Suppressor macrophage treated with lipopolysaccharide for 4 hours (primary cell): ENCODE measurements around the gene PEX5L.

Source experiments
- DNase-seq: peaks from one replicate; pipeline ENCODE4 v3.0.0-alpha.2; 2020

PEX5L gene

DNA sequence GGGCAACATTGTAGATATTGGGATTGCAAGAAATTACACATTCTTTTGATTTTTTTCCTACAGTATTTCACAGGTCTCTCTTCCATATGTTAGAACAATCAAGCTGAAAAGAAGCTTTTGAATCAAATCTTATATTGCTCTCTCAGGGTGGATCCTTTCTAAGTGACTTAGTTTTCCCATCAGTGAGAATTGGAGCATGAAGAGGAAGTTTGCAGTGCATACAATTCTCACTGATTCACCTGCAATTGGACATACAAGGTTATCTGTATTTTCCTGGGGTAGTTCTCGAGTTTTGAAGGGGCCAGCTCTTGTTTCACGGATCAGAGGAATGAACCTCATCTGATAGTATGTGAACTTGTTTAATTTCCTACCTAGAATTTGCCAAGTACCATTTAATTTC lies 150.8 kb downstream of the PEX5L start:
- DNase-seq, result no peak

DNA sequence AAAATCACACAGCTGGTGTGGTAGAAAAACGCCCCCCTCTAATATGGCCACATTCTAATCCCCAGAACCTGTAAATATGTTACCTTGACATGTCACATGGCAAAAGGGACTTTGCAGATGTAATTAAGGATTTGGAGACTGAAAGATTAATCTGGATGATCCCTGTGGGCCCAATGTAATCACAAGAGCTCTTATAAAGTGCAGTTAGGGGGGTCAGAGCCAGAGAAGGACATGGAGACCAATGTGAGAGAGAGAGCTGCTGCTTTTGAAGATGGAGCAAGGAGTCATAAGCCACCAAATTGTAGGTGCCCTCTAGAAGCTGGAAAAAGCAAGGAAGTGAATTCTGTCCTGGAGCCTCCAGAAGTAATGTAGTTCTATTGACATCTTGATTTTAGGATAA lies 152.6 kb downstream of the PEX5L start:
- no peak for DNase-seq

DNA sequence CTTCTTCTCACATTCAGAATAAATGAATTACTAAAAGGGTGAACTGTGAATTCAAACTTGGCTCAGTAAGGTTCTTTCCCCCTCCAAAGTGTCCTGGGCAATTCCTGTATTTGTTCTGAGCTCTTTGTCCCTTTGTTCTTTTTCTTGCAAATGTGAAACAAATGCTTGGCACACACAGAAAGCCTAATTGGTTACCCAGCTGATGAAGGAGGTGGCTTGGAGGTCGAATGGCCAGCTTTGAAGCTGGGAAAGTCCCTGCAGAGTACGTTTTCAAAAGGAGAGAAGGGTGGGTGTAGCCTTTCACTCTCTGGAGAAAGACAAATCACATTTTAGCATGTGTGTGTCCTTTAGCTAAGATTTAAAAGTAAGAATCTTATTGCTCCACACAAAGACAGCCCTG lies 154.4 kb downstream of the PEX5L start:
- DNase-seq, result peak; percentile 6

DNA sequence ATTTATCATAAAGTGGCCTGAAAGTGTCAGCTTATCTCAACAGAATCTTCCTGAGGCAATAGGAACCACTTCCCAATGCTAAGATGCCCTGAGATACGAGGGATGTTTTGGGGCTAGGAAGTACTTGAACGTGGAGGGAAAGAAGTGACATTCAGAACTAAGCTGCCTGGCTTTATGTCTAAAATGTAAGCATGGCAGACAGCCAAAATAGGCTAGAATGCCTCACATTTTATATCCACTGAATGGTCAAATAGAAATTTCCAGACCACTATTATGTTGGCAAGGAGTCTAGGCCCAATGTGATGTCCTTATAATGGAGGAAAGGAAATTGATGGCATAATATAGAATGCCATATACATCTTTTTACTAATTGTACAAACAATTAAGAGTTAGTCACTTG lies 154.9 kb downstream of the PEX5L start:
- DNase-seq, result no peak

DNA sequence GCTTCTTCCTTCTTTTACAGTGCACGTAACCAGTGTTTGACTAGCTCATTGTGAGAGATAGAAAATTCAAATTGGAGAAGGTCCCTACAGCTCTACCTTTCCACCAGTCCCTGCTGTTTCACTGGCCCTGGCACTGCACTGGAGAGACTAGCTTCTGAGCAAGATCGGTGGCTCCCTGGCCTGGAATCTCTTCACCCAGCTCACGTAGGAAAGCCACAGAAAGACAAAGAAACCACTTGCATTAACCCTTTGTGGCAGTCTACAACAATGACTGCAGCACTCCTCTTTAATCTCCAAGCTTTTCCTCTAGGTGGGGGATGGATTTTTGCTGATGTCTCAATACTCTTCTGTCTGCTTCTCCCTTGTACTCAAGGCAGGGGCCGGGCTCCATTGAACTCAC lies 155.9 kb downstream of the PEX5L start:
- no peak for DNase-seq

DNA sequence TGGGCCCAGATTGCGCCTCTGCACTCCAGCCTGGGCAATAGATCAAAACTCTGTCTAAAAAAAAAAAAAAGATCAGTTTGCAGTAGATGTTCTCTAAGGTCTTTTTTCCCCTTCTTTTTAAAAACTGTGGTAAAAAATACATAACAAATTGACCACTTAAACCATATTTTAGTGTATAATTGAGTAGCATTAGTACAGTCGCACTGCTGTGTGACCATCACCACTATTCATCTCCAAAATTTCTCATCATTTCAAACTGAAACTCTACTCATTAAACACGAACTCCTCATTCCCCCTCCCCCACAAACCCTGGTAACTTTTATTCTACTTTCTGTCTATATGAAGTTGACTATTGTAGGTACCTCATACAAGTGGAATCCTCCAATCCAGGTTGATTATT lies 160.3 kb downstream of the PEX5L start:
- DNase-seq, result no peak

DNA sequence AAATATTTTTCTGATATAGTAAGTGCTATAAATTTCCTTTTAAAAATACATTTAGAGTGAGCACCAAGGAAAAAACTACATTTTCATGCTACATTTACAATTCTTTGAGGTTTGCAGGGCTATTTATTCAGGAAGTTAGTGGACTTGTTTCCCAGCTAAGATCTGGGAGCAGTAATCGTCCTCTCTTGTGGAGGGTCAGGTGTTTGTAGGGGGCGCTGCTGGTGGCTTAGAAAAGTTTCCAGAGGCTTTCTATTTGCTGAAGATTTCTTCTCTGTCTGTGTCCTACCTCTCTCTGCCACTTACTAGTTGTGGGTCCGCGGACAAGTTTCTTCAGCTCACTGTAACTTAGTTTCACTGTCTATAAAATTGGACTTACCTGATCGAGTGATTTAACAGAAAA lies 163.9 kb downstream of the PEX5L start:
- no peak for DNase-seq

DNA sequence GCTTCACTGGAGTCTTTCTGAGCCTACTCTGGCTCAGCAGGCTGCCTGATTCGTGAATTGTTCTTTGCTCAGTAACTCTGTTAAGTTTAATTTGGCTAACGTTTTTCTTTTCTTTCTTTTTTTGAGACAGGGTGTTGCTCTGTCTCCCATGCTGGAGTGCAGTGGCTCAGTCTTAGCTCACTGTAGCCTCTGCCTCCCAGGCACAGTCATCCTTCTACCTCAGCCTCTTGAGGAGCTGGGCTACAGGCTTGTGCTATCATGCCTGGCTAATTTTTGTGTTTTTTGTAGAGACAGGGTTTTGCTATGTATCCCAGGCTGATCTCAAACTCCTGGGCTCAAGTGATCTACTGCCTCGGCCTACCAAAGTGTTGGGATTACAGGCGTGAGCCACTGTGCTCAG lies 165.0 kb downstream of the PEX5L start:
- DNase-seq, result no peak

DNA sequence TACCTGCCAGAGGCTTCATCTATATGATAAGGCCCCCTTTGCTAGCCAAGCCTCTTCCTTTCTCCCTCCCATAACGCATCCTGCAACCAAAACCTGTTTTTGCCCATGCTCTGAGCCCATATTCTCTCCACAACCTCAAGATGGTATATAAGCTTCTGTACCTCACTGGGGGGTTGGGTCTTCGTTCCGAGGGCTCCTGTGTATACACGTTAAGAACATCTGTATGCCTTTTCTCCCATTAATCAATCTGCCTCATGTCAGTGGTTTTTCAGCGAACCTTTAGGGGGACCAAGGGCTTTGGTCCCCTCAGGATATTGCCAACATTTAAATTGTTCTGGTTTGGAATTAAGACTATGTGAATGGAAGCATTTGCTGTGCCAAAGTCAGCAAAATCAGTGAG lies 168.0 kb downstream of the PEX5L start:
- DNase-seq, result no peak

DNA sequence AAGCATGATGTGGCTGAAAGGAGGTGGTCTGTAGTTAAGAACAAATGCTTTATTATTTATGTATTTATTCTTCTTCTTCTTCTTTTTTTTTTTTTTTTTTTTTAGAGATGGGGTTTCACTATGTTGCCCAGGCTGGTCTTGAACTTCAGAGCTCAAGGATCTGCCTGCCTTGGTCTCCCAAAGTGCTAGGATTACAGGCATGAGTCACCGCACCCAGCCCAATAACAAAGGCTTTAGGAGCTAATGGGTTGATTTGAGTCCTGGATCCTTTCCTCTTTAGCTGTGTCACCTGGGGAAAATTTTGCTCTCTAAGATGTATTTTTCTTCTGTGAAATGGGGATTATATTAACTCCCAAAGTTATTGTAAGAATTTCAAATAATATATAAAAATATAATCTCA lies 168.8 kb downstream of the PEX5L start:
- no peak for DNase-seq

DNA sequence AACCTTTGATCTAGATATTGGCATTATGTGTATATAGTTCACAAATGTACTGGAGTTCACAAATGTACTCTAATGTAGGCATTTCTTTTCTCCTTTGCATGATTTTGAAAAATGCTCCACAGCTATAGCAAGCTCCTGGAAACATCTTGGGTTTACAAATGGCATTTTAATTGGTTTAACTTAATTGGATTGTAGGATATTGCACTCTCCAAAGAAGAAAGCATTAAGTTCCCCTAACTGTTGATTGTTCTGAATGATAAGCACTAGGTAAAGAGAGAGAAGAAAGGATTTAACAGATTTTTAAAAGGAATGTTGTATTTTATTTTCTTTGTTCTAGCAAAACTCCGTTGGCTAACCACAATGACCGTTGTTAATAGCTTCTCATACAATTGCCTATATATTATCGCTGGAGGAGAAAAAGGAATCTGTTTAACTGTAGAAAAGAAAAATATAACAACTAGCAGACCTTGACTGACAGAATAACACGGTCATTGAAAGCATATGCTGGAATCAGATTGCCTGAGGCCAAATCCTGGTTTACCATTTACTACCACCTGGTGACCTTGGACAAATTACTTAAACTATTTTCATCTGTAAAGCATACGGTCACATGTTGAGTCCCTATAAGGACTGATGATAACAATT lies 170.8 kb downstream of the PEX5L start:
- DNase-seq, result no peak

DNA sequence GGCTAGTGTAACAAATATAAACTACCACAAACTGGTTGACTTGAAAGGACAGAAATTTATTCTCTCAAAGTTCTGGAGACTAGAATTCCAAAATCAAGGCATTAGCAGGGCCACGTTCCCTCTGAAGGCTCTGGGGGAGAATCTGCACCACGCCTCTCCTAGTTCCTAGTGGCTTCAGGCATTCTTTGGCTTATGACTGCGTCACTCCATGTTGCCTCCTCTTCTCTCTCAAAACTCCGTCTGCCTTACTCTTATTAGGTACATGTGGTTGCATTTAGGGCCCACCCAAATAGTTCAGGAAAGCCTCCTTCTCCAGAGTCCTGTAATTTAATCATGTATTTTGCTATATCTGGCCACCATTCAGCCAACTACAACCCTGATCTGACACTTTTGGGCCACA lies 174.8 kb downstream of the PEX5L start:
- no peak for DNase-seq

DNA sequence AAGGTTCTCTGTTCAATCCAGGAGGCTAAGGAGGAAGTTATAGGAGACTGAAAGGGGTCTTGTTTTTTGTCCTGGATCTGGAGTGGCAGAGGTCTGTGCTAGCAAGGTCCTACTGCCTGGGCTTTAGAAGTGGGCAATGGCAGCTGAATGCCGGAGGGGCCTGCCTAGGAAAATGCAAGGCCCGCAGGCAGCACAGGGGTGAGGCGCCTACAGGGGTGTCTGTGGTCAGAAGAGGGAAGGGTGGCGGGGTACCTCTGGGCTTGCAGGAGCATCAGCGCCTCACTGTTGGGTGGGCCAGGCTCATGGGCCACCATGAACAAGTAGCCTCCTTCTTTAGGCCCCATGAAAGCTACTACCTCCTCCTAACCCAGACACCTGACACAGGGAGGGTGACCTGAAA lies 175.4 kb downstream of the PEX5L start:
- no peak for DNase-seq

DNA sequence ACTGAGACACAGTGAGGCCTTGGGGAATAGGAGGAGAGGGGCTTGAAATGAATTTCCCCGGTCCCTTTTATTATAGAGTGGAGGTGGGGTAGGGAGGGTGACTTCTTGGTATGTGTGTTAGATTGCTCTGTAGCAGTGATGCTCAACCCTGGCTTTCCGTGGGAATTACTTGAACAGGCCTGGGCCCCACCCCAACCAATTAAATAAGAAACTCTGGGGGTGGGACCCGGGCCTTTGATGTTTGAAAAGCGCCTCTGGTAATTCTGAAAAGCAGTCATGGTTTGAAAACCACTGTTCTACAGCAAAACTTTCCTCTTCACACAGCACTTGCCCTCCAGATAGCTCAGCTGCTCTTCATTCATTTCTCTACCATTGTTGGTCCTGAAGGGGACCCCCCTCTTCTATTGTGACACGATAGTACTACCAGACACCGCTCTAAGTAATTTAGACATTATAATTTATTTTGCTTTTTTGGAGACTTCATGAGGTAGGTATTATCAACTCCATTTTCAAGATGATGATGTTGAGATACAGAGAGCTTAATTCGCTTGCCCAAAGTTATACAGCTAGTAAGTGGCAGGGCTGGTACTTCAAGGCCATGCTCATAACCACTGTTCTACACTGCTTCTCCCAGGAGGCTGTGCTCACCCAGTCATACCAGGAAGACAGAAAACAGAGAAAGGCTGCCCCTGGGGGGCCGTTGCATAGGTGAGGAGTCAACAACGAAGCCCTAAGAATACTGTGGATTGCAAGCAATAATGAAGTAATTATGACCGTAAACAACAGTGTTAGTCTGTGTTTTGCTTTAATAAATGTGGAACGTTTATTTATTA lies 176.2 kb downstream of the PEX5L start:
- no peak for DNase-seq

DNA sequence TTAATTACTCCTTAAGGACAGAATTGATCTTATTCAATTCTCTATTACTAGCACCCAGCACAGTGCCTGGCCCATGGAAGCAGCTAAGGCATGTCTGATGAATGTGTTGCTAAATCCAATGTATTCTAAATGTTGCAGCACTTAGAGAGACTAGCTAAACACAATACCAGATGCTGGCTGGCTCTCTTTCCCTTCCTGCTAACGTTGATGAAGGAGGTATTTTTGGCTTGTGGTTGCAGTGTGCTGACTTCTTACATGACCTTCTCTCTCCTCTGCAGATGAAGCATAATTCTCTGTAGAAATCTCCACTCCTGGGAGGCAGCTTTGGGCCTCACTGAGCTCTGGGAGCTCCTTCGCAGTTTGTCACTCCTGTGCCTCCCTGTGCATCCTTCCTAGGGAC lies 183.6 kb downstream of the PEX5L start:
- DNase-seq, result peak; percentile 35

DNA sequence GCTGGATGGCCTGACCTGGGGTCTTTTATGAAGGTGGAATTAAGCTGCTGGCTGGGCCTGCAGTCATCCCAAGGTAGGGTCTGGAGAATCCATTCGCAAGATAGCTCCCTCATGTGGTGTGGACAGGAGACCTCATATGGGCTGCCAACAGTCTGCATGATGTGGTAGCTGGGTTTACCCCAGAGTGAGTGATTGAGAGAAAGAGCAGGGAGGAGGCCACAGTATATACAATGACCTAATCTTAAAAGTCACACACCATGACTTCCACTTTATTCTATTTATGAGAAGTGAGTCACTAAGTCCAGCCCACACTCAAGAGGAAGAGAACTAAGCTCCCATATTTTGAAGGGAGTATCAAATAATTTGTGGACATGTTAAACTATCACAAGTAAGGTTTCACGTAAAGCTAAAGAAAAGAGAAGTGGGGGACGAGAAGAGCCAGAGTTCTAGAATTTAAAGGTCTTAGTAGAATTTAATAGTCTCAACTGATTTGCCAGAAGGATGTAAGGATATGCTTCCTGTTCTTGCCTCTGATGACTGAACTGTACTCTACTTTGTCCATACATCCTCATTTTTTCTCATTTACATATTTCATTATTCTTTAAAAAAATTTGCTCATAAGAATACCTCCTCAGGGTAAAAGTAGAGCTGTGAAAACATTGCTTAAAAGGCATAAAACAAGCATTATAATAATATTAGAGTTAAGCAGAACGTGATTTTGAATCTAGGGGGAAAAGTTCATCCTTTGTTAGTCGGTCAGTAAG lies 184.4 kb downstream of the PEX5L start:
- DNase-seq, result peak; percentile 82

DNA sequence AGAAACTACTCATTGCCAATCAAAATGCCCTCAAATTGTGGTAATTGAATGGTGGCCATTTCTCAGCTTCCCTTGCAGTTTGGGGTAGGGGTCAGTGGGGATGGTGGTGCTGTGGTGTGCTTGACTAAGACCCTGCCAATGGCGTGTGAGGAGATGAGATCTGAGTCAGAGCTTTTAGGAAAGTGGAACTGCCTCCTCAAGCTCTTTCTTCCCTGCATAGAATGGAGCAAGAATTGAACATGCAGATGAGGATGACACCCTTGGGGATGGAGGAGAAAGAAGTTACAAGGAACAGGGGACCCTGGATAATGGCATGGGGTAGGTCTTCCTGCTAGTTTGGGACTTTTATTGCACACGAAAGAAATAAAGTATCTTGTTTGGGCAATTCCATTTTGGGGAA lies 188.0 kb downstream of the PEX5L start:
- DNase-seq, result peak; percentile 29

DNA sequence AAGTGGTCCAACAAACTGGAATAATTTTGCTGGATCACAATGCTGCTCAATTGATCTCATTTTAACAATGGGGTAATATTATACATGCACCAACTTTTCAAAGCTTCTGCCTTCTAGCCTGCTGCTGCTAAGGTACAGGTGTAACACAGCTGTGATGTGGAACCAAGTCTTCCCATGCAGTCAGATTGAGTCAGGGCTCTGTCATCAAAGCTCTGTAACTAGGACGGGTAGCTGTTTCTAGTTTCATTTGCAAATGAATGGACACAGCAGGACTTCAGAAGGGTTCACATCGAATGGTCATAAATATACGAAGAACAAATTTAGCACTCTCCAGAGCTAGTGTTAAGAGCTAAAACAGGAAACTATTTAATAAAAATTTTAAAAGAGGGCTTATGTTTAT lies 194.7 kb downstream of the PEX5L start:
- no peak for DNase-seq

DNA sequence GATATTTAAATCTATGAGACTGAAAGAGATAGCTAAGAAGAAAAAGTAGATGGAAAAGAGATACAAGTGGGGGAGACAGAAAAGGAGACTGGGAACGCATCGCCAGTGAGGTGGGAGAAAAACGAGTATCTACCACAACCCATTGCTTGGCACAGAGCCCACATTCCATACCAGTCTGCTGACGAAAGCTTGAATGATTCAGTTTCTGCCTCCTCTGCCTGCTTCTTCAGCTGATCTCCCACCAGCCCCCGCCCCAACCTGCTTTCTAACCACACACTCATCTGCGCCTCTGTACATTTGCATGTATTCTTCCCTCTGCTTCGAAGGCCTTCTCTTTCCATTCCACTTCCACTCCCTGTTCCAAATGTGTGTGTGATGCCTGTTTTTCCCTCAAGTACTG lies 195.8 kb downstream of the PEX5L start:
- no peak for DNase-seq

DNA sequence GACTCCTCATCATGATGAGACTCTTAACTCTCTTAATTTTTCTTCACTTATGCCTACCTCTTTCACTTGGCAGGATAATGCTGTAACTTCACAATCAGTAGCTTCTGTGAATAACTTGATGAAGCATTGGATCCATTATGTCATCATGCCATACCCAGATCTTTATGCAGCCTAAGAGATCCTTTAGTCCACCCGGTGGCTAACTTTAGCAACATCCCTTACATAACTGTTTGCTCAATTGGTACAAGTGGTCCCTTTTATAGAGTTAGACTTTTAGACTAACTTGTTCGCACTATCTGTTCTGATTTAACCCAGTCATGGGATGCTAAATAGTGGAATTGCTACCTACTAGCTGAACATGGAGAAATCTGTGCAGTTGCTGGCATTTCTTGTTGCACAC lies 199.4 kb downstream of the PEX5L start:
- no peak for DNase-seq

DNA sequence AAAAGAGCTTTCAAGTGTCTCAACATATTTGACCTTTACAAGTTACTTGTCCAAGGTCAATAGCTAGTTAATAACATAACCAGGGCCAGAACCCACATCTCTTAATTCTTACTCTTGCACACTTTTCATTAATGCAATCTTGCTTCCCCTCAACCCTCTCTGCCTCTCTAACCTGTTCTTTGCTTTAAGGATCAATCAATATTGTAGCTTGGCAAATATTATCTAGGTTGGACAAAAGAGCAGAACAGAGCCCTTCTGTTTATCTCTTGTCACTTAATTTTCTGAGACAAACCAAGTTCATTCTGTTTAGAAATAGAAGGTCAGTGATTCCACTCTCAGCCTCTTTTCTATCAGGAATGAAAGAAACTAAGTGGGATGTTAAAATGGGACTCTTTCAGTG lies 203.4 kb downstream of the PEX5L start:
- DNase-seq, result no peak

DNA sequence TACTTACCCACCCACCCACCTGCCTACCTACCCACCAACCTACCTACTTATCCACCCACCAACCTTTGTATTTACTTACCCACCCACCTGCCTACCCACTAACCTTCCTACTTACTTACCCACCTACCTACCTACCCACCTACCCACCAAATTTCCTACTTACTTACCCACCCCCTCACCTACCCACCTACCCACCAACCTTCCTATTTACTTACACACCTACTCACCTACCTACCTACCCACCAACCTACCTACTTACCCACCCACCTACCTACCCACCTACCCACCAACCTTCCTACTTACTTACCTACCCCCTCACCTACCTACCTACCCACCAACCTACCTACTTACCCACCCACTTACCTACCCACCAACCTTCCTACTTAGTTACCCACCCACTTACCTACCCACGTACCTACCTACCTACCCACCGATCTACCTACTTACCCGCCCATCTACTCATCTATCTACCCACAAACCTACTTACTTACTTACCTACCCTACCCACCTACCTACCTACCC lies 204.3 kb downstream of the PEX5L start:
- no peak for DNase-seq

DNA sequence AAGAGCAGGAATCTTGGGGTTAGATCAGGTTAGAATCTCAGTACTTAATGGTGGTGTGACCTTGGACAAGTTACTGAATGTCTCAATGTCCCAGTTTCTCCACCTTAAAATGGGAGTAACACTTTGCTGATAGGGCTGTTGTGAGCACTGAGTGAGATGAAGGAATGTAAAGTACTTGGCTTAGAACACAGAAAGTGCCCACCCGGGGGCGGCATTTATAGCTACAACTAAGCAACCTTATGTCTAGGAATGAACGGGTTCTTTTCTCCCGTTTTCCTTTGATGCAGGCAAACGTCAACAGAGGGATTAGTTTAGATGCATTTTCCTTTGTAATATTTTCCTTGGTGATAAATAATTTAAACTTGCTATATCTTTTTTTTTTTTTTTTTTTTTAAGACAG lies 207.3 kb downstream of the PEX5L start:
- no peak for DNase-seq

DNA sequence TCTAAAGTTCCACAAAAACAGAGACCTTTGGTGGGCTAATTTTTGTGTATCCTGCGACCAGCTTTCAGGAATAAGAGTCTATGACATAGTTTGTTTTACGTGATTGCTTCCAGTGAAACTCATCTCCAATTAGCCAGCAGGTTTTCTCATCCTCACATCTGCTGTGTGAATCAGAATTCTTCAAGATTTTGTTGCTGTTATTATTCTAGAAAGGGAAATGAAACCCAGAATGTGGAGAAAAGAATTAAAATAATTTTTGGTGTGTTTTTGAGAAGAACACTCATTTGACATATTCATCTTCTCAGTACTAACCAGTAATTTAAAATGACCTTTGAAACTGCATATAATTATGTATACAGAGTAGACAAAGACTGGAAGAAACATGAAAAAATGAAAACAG lies 208.0 kb downstream of the PEX5L start:
- DNase-seq, result no peak
